Peyer's patch (tissue), 4 donors: Measurements from ENCODE around the gene SH3PXD2B.

Source experiments
- POLR2A ChIP-seq, 2 donors: fragments of 450-650 bp; IDR thresholded peaks; one replicate each; pipeline ENCODE4 v1.5.1; 2017; ENCODE audit warnings: antibody characterized with exemption in 2 of 2, mild to moderate bottlenecking in 2 of 2, moderate library complexity in 2 of 2
- TF ChIP-seq, protein P1 (sequence below), 6 experiments: fragments of 450-650 bp in 4 of 6; fragments of 200-600 bp in 2 of 6; sonication (generic) in 1 of 6; IDR thresholded peaks; one replicate each; pipeline ENCODE4 v1.5.1; 2017 to 2019; ENCODE audit warnings: antibody characterized with exemption in 6 of 6, mild to moderate bottlenecking in 3 of 6, moderate library complexity in 1 of 6

DNA sequence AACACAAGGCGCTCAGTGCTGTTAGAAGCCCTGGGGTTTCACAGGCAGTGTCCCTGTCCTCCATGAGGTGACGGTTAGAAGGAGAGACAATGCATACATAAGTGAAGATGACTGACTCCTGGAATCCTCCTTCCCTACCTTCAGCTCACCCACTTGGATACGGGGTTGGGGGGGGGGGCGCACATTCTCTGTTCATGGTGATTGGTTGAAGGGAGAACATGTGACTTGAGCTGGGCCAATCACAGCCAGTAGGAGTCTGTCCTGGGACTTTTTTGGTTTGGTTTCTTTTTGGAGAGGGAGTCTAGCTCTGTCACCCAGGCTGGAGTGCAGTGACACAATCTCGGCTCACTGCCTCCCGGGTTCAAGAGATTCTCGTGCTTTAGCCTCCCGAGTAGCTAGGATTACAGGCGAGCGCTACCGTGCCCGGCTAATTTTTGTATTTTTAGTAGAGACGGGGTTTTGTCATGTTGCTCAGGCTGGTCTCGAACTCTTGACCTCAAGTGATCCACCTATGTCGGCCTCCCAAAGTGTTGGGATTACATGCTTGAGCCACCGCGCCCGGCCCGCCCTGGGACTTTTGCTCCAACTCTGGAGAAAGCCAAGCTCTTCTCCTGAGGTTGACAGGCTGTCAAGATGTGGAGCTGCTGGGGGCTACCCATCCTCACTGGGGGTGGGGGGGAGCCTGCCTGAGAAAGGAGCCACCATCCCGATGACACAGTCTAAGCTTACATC is 30.8 kb downstream of the SH3PXD2B start:
- TF ChIP-seq, protein P1, sequence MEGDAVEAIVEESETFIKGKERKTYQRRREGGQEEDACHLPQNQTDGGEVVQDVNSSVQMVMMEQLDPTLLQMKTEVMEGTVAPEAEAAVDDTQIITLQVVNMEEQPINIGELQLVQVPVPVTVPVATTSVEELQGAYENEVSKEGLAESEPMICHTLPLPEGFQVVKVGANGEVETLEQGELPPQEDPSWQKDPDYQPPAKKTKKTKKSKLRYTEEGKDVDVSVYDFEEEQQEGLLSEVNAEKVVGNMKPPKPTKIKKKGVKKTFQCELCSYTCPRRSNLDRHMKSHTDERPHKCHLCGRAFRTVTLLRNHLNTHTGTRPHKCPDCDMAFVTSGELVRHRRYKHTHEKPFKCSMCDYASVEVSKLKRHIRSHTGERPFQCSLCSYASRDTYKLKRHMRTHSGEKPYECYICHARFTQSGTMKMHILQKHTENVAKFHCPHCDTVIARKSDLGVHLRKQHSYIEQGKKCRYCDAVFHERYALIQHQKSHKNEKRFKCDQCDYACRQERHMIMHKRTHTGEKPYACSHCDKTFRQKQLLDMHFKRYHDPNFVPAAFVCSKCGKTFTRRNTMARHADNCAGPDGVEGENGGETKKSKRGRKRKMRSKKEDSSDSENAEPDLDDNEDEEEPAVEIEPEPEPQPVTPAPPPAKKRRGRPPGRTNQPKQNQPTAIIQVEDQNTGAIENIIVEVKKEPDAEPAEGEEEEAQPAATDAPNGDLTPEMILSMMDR (IDR thresholded peaks at IDR 0.05), result no peak
- TF ChIP-seq POLR2A (IDR thresholded peaks at IDR 0.05), result no peak
